PC-3 (cell line): ENCODE data around the gene BDKRB2. TPM values are rescaled to one million over a fixed set of nuclear protein-coding genes. Genes with fewer than 3 reads are reported as not detected.

Experiments
- ATAC-seq: fragments of 200-7000 bp; cut with Tn5 transposase; 2 replicates; pipeline ENCODE4 v1.9.1; 2020; ENCODE audit warnings: mild to moderate bottlenecking, moderate library complexity
- BruUV-seq: library from RNA; stranded (reverse); fragments of 400-500 nt; replicated peaks from 2 replicates; lab custom pipeline; 2021; lab: Mats Ljungman, UMichigan
- CTCF ChIA-PET: fragments of 300-600 bp; sonication (Branson Sonifier 250); formaldehyde crosslinking; loops from one replicate; lab custom pipeline; 2022; ENCODE audit warnings: antibody characterized with exemption; lab: Charles Lee
- POLR2A ChIA-PET: fragments of 300-600 bp; sonication (Branson Sonifier 250); formaldehyde crosslinking; loops from one replicate; lab custom pipeline; 2022; ENCODE audit warnings: antibody characterized with exemption; ENCODE audit not compliant: unreplicated experiment; lab: Charles Lee
- DNase-seq: peaks from one replicate; pipeline ENCODE4 v3.0.0-alpha.2; 2015
- H2AFZ ChIP-seq: fragments of 300-600 bp; sonication (generic); 2 replicates; pipeline ENCODE4 v1.6.0; 2016; ENCODE audit warnings: antibody characterized with exemption, low read length
- H3F3A ChIP-seq: fragments of 300-600 bp; sonication (generic); one replicate; pipeline ENCODE4 v1.6.0; 2017; ENCODE audit warnings: antibody characterized with exemption, low read length, control low read depth, mild to moderate bottlenecking; ENCODE audit not compliant: unreplicated experiment
- H3K27ac ChIP-seq: fragments of 300-600 bp; sonication (generic); 2 replicates; pipeline ENCODE4 v1.5.1; 2016; ENCODE audit warnings: mild to moderate bottlenecking, low read length
- H3K27me3 ChIP-seq: fragments of 300-600 bp; sonication (generic); 2 replicates; pipeline ENCODE4 v1.6.1; 2016; ENCODE audit warnings: low read length, mixed read lengths
- H3K36me3 ChIP-seq: fragments of 300-600 bp; sonication (generic); 2 replicates; pipeline ENCODE4 v1.6.1; 2016; ENCODE audit warnings: low read depth, mixed run types, low read length, mixed read lengths
- H3K4me1 ChIP-seq: fragments of 300-600 bp; sonication (generic); 2 replicates; pipeline ENCODE4 v1.5.1; 2016; ENCODE audit warnings: low read length; ENCODE audit not compliant: insufficient read depth
- H3K4me2 ChIP-seq: fragments of 300-600 bp; sonication (generic); 2 replicates; pipeline ENCODE4 v1.6.0; 2016; ENCODE audit warnings: low read length
- H3K4me3 ChIP-seq: fragments of 300-600 bp; sonication (generic); 2 replicates; pipeline ENCODE4 v1.5.1; 2016; ENCODE audit warnings: mild to moderate bottlenecking, low read length, mixed read lengths
- H3K79me2 ChIP-seq: fragments of 300-600 bp; sonication (generic); 2 replicates; pipeline ENCODE4 v1.6.1; 2017; ENCODE audit warnings: low read length, mixed read lengths
- H3K9ac ChIP-seq: fragments of 300-600 bp; sonication (generic); 2 replicates; pipeline ENCODE4 v1.6.0; 2016; ENCODE audit warnings: mild to moderate bottlenecking, low read length
- H3K9me2 ChIP-seq: fragments of 300-600 bp; sonication (generic); replicated peaks from 2 replicates; pipeline ENCODE4 v1.6.1; 2016; ENCODE audit warnings: mixed run types, low read length, mixed read lengths
- H3K9me3 ChIP-seq: fragments of 300-600 bp; sonication (generic); 2 replicates; pipeline ENCODE4 v1.6.1; 2016; ENCODE audit warnings: low read length, mixed read lengths
- H4K20me1 ChIP-seq: fragments of 300-600 bp; sonication (generic); 2 replicates; pipeline ENCODE4 v1.6.1; 2016; ENCODE audit warnings: low read length, mixed read lengths
- CTCF ChIP-seq: fragments of 300-600 bp; sonication (generic); conservative IDR thresholded peaks from 2 replicates; pipeline ENCODE4 v1.5.1; 2017; ENCODE audit warnings: antibody characterized with exemption, low read depth, mild to moderate bottlenecking, low read length
- EZH2 ChIP-seq: fragments of 300-600 bp; sonication (generic); IDR thresholded peaks from one replicate; pipeline ENCODE4 v1.6.1; 2017; ENCODE audit warnings: antibody characterized with exemption, mild to moderate bottlenecking, low read length; ENCODE audit not compliant: unreplicated experiment
- EZH2phosphoT487 ChIP-seq: fragments of 300-600 bp; sonication (generic); IDR thresholded peaks from 2 replicates; pipeline ENCODE4 v1.6.1; 2018; ENCODE audit warnings: mild to moderate bottlenecking, antibody characterized with exemption, low read length, borderline replicate concordance
- intact Hi-C: fragments of 100-400 bp; cut with micrococcal nuclease; formaldehyde crosslinking; loops from 2 replicates; pipeline ENCODE4 v1.9.0; 2023
- total RNA-seq: library from RNA; depleted of rRNA; stranded (reverse); fragments of >200 nt; gene quantifications from 2 replicates; pipeline ENCODE4 v1.2.3, GENCODE V29; 2014

The BDKRB2 gene
- total RNA-seq, 1 experiment from 2014 or later: 0.07 TPM

GRCh38 chr14:96256407-96256806 is 51.8 kb downstream of the BDKRB2 start:
- no TSS peak for BruUV-seq
- no peak overlapping the region for H3K27ac ChIP-seq
- H3K27me3 ChIP-seq: peaks cover 17% of the 10 kb centered on the region
- H4K20me1 ChIP-seq: no peaks in the 10 kb centered on the region
- intact Hi-C loops: no loop called here
- no peak overlapping the region for H3K4me2 ChIP-seq
- POLR2A ChIA-PET: no interaction called here
- no peaks in the 10 kb centered on the region for H3K36me3 ChIP-seq
- CTCF ChIA-PET: interaction anchor here (0.6 kb wide), 2 partner anchors 17 to 157 kb away, joined by 3 read pairs; no protein-coding TSS in a partner anchor
- 0 out of 2 replicates have a peak, but pooled peaks cover 7% of the 10 kb centered on the region for H3K4me1 ChIP-seq
- H3F3A ChIP-seq: no peaks in the 10 kb centered on the region
- no peaks in the 10 kb centered on the region for H3K9me3 ChIP-seq
- no peaks in the 10 kb centered on the region for H3K9me2 ChIP-seq
- DNase-seq: no peak
- no peak overlapping the region for H3K4me3 ChIP-seq
- TF ChIP-seq EZH2phosphoT487: no peak
- TF ChIP-seq CTCF: no peak
- TF ChIP-seq EZH2: no peak
- no peak for ATAC-seq
- no peaks in the 10 kb centered on the region for H3K79me2 ChIP-seq
- no peak overlapping the region for H3K9ac ChIP-seq
- H2AFZ ChIP-seq: no peak overlapping the region

- Histone ChIP-seq H3K27ac (no peak overlapping the region), H3K4me1 (0 out of 2 replicates have a peak, but pooled peaks cover 7% of the 10 kb centered on the region)
- CTCF ChIA-PET: no interaction called here
Measured at GRCh38 chr14:96257056-96257455, 52.4 kb downstream of the BDKRB2 start.

More at GRCh38 chr14:96257056-96257455, 52.4 kb downstream of the BDKRB2 start:
- intact Hi-C loops: no loop called here
- no peaks in the 10 kb centered on the region for H3K9me2 ChIP-seq
- no peaks in the 10 kb centered on the region for H4K20me1 ChIP-seq
- POLR2A ChIA-PET: no interaction called here
- no peaks in the 10 kb centered on the region for H3F3A ChIP-seq
- DNase-seq (no peak), ATAC-seq (no peak)
- no peak overlapping the region for H3K9ac ChIP-seq
- no peak overlapping the region for H3K4me3 ChIP-seq
- H3K27me3 ChIP-seq: peaks cover 17% of the 10 kb centered on the region
- no peak overlapping the region for H3K4me2 ChIP-seq
- no TSS peak for BruUV-seq
- no peak overlapping the region for H2AFZ ChIP-seq
- no peaks in the 10 kb centered on the region for H3K79me2 ChIP-seq
- TF ChIP-seq EZH2phosphoT487 (no peak), EZH2 (no peak), CTCF (no peak)
- H3K36me3 ChIP-seq: no peaks in the 10 kb centered on the region
- H3K9me3 ChIP-seq: no peaks in the 10 kb centered on the region
